GM18505 (cell line): ENCODE results near the gene VSIG10.
"Not testable (repeated sequence)": the region's sequence is repeated elsewhere in the genome, so short reads cannot be mapped to it uniquely, and the experiment has no call there.

Experiments used
- ATAC-seq: cut with Tn5 transposase; IDR thresholded peaks from one replicate; pipeline ENCODE4 v1.9.1; 2021; ENCODE audit not compliant: unreplicated experiment
- POLR2A ChIP-seq: IDR thresholded peaks from 4 replicates; pipeline ENCODE4 v1.6.1; 2011; ENCODE audit warnings: borderline replicate concordance; ENCODE audit not compliant: insufficient read depth, insufficient read length; ENCODE audit errors: extremely low read depth

Gene VSIG10, protein sequence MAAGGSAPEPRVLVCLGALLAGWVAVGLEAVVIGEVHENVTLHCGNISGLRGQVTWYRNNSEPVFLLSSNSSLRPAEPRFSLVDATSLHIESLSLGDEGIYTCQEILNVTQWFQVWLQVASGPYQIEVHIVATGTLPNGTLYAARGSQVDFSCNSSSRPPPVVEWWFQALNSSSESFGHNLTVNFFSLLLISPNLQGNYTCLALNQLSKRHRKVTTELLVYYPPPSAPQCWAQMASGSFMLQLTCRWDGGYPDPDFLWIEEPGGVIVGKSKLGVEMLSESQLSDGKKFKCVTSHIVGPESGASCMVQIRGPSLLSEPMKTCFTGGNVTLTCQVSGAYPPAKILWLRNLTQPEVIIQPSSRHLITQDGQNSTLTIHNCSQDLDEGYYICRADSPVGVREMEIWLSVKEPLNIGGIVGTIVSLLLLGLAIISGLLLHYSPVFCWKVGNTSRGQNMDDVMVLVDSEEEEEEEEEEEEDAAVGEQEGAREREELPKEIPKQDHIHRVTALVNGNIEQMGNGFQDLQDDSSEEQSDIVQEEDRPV

DNA sequence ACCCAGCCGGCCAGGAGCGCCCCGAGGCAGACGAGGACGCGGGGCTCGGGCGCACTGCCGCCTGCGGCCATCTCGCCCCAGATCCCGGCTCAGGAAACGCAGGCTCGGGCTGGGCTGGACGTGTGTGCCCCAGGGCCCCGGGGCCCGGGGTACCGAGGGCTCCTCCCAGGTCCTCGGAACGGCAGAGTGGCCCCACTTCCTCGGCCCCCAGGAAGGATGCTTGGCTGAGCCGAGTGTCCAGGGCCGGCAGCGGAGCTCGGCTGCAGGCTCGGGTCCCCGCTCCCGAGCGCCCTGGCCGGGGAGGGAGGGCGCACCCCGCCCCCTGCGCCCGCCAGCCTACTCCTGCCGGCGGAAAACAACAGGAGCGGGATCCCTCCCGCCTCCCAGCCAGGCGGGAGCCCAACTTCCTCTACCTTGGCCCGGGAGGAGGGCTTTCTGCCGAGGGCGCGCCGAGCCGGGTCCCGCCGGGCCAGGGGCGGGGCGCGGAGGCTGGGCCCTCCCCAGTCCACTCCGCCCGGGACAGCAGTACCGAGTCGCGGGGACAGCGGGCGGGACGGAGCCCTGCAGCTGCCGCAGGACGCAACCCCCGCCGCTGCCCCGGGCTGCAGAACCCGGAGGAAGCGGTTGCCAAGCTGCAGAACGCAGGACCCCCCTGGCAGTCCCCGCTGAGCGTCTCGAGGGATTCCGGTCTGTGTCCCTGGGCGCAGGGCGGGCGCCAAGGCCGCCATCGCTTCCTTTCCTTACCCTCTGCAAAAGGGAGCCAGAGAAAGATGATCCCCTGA is at the start of gene VSIG10:
VSIG10 (minus strand) TSS at position 411 of the 782 bp plus-strand sequence; CDS start at position 71, 340 bp downstream.
- TF ChIP-seq POLR2A: no peak
- ATAC-seq: peak; percentile 40

DNA sequence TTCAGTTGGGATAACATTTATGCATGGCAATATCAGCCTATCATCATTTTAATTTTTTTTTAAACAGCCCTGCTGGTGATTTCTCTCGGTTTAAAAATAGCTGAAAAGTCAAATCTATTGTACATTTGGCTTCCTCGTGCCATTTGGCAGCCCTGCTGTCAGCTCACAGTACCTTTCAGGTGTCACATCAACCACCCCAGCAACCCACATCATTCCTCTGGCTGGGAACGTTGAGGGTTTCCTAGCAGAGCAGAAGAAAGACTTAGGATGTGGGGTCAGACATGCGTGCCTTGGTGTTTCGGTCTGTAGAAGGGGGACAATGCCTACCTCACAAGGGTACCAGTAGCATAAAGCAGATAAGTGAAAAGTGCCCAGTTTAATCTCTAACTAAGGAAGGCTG is 47.9 kb upstream of the VSIG10 start:
- ATAC-seq: no peak

DNA sequence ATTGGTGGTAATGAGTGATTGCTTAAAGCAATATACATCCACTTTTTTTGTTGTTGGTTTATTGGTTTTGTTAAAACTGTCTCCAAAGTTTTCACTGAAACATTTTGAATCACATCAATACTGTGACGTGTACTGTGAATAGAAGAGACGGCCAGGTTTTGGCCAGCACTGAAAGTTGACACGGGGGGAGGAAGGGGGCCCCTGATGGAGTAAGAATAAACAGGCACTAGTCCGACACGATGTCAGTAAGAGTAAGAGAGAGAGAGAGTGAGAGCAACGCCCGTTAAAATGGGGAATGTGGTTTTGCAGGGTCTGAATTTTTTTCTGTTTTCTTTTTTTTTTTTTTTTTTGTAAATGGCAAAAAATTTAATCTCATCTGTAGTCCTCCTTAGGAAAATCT is 46.8 kb upstream of the VSIG10 start:
- no peak for ATAC-seq
- TF ChIP-seq POLR2A: no peak

More for the DNA sequence above, 47.9 kb upstream of the VSIG10 start:
- TF ChIP-seq POLR2A: no peak

DNA sequence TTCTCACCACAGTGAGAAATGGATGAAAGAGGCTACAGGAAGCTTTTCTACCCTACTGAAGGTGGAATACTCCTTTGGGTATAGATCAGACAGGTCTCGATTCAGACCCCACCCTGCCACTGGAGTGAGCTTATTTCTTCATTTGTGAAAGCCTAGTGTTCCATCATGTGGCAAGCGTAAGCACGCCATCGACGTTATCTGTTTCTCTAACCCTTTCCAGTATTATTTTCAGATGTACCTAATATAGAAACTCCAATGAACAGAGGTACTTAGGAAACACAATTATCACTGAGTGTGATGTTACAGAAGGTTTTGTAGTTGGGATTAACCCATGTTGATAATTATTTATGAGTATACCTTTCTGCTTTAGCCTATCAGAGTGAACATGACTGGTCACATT is 44.5 kb upstream of the VSIG10 start:
- ATAC-seq: no peak

DNA sequence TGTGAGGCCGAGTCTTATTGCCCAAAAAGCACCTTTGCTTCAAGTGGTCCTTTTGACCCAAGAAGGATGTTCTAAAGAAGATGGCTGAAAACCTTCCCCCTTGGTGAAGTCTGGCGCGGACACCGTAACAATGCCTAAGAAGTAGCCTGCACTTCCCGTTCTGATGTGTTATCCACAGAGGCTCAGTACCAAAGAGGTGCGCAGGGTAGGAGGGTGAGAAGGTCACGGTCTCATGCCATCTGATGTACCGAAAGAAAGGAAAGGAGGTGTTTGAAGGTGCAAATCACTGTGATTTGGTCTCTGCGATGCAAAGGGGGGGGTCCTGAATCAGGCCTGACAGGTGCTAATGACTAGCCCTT is 42.0 kb upstream of the VSIG10 start:
- no peak for TF ChIP-seq POLR2A
- no peak for ATAC-seq

More for the DNA sequence above, 44.5 kb upstream of the VSIG10 start:
- TF ChIP-seq POLR2A: no peak

DNA sequence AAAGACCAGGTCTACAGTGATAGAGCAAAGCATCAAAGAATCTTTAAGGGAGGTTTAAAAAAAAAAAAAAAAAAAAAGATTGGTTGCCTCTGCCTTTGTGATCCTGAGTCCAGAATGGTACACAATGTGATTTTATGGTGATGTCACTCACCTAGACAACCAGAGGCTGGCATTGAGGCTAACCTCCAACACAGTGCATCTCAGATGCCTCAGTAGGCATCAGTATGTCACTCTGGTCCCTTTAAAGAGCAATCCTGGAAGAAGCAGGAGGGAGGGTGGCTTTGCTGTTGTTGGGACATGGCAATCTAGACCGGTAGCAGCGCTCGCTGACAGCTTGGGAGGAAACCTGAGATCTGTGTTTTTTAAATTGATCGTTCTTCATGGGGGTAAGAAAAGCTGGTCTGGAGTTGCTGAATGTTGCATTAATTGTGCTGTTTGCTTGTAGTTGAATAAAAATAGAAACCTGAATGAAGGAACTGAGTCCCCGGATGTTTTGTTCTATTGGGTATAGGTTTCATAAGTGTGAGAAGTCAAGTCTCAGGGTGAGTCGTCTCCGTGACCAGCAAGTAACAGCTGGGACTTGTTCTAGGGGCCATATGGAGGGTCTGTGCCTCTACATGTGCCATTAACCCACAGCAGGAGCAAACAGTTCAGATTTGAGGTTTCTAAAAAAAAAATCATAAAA is 41.4 kb upstream of the VSIG10 start:
- ATAC-seq: no peak
- TF ChIP-seq POLR2A: no peak

DNA sequence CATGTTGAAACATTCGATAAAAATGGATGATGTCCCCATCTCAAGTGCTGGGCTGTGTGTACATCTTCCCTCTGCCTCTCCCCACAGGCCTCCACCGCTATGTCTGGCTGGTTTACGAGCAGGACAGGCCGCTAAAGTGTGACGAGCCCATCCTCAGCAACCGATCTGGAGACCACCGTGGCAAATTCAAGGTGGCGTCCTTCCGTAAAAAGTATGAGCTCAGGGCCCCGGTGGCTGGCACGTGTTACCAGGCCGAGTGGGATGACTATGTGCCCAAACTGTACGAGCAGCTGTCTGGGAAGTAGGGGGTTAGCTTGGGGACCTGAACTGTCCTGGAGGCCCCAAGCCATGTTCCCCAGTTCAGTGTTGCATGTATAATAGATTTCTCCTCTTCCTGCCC is 40.7 kb upstream of the VSIG10 start:
- ATAC-seq: no peak
- no peak for TF ChIP-seq POLR2A

DNA sequence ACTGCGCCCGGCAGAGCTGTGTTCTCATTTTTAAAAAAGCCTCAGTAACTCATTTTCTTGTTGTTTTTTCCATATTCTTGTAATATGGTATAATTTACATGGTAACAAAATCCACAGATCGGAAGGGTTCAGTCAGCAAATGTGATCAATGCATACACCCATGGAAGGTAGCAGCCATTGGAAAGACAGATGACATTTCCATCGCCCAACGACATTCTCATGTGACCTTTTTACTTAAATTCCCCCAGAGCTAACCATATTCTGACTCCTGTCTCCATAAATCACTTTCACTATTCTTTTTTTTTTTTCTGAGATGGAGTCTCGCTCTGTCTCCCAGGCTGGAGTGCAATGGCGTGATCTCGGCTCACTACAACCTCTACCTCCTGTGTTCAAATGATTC is 37.0 kb upstream of the VSIG10 start:
- no peak for TF ChIP-seq POLR2A
- ATAC-seq: no peak

DNA sequence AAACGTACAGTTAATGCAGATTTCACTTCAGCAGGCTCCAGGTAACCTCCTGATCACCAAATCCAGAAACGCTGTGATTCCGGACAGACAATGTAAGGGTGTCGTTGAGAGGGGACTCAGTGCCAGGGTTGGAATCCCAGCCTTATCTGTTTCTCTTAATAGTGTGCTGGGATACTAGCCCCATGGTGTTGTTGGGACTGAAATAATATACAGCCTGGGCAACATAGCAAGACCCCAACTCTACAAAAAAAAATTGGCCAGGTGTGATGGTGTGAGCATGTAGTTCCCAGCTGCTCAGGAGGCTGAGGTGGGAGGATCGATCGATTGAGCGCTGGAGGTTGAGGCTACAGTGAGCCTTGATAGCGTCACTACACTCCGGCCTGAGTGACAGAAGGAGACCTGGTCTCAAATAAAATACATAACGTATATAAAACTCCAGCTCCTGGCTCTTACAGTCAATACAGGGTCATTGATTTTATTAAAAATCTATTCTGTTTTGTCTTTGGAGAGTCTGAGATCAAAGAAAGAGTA is 33.4 kb upstream of the VSIG10 start:
- ATAC-seq: no peak

DNA sequence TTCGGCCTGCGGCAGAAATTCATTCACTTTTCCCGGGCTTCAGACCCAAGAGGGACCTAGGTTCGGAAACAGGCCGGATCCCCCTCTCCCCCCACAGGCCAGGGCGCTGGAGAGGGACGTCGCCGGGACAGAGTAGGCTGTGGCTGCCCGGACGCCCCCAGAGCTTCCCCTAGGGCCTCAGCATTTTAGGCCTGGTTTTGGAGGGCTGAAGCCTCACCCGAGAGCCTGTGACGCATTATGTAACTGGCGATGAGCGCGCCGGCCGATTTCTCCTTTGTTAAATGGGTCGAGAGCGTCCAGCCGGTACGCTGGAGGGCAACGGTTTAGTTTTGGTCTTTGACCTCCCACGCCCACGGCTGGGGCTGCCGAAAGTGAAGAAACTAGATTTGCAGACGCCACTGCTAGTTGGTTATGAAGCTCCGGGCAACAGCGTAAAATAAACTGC is 32.8 kb upstream of the VSIG10 start:
- no peak for TF ChIP-seq POLR2A

More for the DNA sequence above, 33.4 kb upstream of the VSIG10 start:
- no peak for TF ChIP-seq POLR2A

DNA sequence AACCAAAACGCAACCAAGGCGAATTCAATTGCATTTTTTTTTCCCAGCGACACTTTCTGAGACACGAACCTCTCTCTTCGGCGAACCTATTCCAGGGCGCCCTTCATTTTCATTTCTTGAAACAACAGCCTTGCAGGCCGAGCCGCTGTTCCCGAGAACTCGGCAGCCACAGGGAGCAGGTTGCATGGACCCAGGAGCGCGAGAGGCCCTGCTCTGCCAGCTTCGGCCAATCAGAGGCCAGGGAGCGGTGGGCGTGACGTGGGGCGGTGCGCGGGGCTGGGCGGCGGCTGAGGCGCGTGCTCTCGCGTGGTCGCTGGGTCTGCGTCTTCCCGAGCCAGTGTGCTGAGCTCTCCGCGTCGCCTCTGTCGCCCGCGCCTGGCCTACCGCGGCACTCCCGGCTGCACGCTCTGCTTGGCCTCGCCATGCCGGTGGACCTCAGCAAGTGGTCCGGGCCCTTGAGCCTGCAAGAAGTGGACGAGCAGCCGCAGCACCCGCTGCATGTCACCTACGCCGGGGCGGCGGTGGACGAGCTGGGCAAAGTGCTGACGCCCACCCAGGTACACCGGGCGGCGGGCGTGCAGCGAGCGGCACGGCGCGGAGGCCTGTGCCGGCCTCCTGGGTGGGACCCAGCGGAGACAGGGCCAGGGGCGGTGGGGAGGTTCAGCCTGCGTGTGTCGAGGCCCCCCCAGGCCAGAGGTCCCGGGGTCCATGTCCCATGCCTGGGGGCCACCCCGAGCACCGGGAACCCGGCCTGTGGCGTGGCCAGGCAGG is 32.2 kb upstream of the VSIG10 start, which contains the start of gene PEBP1:
PEBP1 (plus strand) TSS at position 337 of the 771 bp plus-strand sequence; CDS start at position 423, 86 bp downstream.
- ATAC-seq: peak; percentile 97

More for the DNA sequence above, 32.8 kb upstream of the VSIG10 start:
- ATAC-seq: peak; percentile 27

DNA sequence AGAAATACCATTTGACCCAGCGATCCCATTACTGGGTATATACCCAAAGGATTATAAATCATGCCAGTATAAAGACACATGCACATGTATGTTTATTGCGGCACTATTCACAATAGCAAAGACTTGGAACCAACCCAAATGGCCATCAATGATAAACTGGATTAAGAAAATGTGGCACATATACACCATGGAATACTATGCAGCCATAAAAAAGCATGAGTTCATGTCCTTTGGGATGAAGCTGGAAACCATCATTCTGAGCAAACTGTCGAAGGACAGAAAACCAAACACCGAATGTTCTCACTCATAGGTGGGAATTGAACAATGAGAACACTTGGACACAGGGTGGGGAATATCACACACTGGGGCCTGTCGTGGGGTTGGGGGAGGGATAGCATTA is 25.6 kb upstream of the VSIG10 start:
- ATAC-seq: not testable (repeated sequence)

More for the DNA sequence above, 32.2 kb upstream of the VSIG10 start, which contains the start of gene PEBP1:
- peak; percentile 87 for TF ChIP-seq POLR2A
